Fibroblast of skin of right biceps (primary cell): ENCODE measurements around the gene CCDC183.
"Not testable (repeated sequence)": the region's sequence is repeated elsewhere in the genome, so short reads cannot be mapped to it uniquely, and the experiment has no call there.

ENCODE experiments used
- DNase-seq: peaks from one replicate; pipeline ENCODE4 v3.0.0-alpha.2; 2013

CCDC183 gene

DNA sequence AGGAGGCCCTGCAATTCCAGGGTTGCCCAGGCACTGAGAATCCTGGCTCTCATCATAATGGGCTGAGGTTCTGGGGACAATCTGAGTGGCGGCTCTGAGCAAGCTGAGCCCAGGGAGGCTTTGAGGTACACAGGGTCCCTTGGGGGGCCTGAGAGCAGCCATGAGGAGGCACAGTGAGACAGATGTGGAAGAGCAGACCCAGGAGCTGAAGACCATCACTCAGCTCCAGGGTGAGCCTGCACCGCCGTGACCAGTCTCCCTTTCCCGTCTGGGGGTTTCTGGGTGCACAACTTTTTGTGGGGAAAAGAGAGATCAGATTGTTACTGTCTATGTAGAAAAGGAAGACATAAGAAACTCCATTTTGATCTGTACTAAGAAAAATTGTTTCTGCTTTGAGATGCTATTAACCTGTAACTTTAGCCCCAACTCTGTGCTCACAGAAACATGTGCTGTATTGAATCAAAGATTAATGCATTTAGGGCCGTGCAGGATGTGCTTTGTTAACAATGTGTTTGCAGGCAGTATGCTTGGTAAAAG lies at the start of gene CCDC183:
CCDC183 (plus strand) TSS at position 101 of the 537 bp plus-strand sequence; CDS start at position 161, 60 bp downstream.
- no peak for DNase-seq

DNA sequence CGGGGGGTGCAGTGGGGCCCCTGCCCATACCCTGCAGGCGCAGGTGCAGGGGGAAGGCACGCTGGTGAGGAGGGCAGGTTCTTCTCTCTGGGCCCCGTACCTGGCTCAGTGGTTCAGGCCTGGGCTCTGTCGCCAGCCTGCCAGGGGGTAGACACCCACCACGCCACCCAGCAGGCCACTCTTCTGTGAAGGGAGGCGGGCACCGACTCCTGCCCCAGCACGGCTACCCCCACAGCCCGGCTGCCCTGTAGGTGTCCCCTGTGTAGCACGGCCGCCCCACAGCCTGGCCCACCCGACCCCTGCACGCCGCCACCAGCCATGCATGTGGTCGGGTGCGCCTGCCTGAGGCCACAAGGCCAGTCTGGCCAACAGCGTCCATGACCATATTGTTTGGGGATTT lies 49.5 kb upstream of the CCDC183 start:
- no peak for DNase-seq

DNA sequence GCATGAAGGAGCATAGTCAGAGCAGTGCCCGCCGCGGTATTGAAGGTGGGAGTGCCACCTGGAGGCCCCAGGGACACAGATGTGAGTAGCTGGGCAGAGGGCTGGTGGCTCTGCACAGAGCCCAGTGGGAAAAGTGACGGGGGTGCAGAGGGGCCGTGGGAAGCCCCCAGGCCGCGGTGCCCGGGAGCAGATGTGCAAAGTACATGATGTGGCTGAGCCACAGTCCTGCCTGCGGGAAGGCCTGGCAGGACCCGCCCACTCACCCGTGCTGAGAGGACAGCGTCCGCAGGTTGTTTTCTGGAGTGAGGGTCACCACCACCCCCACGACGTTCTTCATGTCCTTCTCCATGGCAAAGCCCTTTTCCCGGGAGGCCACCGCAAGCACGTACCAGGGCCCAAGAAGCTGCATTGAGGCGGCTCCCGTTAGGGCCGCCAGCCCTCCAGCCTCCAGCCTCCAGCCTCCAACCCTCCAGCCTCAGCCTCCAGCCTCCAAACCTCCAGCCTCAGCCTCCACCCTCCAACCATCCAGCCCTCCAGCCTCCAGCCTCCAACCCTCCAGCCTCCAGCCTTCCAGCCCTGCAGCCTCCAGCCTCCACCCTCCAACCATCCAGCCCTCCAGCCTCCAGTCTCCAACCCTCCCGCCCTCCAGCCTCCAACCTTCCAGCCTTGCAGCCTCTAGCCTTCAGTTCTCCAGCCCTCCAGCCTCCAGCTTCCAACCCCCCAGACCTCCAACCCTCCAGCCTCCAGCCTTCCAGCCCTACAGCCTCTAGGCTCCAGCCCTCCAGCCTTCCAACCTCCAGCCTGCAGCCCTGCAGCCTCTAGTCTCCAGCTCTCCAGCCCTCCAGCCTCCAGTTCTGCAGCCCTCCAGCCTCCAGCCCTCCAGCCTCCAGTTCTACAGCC lies 48.7 kb upstream of the CCDC183 start:
- DNase-seq, result no peak

DNA sequence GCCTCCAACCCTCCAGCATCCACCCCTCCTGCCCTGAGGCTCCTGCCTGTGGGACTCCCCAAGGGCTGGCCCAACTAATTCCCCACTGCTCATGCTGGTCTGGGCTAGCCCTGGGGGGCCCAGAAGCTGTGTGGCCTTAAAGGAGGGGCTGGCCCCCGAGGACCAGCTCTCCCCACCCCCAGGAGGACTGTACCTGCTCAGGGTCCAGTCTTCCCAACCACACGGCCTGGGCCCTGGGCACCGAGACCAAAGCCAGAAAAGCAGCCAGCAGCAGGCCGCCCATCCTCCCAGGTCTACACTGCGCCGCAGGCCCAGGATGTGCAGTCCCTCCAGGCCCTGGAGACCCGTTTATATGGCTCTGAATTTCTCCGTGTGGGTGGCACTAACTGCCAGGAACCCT lies 47.9 kb upstream of the CCDC183 start, which contains the start of gene LCN6:
LCN6 (minus strand) TSS at position 325 of the 400 bp plus-strand sequence; CDS start at position 283, 42 bp downstream.
- DNase-seq, result no peak

DNA sequence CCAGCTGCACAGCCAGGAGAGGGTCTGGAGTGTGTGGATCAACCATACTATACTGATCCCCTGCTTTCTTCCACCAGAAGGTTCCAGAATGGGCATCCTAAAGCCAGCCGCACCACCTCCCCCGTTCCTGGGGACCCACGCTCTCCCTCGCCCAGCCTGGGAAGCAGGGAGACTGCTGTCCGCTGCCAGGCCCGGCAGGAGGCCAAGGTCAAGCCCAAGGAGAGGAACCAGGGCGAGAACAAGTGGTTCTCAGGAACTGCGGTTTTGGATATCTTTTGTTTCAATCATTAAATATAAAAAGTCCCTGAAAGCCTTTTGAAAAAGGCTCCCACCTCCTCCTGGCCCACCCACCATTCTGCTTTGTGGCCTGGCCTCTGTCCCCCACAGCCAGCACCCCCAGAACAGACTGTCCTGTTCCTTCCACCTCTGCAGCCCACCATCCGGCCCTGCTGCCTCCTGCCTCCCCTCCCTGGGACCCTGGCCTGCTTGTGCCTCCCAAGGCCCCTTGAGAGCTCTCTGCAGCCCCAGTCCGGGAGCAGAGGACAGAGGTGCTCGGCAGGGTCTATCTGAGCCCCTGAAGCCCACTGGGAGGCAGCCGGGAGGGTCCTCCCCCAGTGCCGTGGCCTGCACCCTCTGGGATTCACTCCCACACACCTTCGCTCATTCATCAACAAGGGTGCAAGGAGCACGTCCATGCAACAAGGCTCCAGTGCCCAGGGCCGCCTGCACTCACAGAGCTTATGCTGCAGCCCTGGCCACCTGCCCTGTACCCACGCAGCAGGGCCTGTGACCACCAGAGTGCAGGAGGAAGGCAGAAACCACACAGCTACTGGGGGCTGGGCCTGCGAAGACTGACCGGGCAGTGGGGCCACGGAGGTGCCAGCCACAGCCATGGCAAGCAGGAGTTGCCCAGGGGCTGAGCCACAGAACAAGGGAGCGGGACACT lies 47.2 kb upstream of the CCDC183 start:
- no peak for DNase-seq

DNA sequence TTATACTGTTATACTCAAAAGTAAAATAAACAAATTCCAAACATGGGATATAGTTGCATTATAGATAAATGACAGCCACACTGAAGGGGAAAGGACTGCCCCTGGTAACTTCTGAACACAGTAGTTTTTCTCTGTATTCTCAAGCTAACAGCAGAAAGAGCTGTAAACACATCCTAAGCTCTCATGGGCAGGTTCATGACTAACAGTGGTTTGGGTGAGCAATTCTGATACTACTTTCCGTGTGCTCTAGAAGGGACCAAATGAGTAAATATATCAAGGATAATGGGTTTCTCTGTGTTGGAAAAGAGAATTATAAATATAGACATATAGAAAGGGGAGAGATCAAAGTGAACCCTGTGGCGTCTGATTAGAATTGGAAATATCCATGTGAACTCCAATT lies 45.6 kb upstream of the CCDC183 start:
- DNase-seq, result peak; percentile 8

DNA sequence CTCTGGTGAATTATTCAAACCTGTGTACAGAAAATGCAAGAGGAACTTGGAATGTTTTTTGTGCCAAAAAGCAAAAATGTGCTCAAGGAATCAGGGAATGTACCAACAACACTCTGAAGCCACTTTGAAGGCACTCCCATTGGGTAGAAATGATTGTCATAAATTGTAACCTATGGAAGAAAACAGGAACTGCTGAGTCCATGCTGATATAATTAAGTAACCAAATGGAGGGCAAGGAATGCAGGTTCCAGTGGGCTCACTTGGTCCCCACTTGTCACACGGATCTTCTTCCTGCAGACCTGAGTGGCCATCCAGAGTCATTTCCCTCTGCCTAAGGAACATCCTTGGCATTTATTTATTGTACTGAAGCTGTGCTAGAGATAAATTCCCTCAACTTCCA lies 44.9 kb upstream of the CCDC183 start:
- DNase-seq, result no peak

DNA sequence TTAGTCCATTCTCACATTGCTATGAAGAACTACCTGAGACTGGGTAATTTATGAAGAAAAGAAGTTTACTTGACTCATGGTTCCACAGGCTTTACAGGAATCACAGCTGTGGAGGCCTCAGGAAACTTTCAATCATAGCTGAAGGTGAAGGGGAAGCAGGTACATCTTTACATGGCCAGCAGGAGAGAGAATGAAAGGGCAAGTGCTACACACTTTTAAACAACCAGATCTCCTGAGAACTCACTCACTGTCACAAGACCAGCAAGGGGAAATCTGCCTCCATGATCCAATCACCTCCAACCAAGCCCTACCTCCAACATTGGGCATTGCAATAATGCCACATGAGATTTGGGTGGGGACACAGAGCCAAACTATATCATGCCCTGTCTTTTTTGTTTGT lies 44.3 kb upstream of the CCDC183 start:
- no peak for DNase-seq

DNA sequence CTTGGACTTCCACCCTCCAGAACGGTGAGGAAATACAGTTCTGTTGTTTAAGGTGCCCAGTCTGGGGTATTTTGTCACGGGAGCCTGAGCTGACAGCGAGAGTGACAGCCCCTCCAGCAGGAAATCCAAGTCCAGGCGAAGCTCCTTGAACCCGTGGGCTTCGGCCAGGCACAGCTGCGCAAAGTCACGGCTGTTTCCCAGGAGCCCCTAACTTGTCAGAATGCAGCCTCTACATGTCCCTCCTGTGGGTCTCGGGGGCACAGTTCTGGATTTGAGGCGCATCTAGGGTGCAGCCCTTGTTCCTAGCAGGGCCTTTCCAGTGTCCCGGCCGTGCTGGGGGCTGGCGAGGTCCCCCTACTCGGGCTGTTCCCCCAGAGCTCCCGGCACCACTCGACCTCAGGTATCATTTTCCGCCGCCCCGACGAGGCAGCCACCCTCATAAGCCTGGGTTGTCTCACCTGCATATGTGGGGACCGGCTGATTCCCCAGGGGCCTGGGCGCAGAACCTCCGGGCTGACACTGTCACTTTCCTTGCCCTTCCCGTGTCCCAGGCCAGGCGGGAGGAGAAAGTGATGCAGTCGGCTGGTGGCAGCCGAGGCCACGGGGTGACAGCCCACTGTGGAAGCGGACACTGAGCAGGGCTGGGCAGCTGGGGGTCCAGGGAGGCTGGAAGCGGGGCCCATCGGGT lies 42.6 kb upstream of the CCDC183 start:
- no peak for DNase-seq

DNA sequence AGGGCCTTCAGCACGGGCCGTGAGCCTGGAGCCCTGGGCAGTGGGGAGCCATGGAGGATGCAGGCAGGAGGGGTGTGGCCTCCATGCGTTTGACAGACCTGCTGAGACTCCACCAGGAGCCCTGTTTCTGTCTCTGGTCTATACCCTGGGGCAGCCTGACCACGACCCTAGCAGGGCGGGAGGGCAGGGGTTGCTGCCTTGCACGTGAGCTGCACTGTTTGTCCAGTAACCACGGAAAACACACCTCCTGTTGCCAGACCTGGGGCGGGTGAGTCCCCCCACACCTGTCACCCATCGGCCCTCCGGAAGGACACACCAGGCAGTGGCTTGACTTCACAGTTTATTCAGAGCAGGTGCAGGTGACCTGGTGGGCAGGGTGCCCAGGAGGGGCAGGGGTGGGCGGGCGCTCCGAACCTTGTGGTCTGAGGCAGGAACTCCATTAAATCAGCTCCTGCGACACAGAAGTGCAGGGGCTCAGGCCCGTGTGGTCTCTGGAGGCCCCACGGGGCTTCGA lies 42.0 kb upstream of the CCDC183 start:
- DNase-seq, result no peak

DNA sequence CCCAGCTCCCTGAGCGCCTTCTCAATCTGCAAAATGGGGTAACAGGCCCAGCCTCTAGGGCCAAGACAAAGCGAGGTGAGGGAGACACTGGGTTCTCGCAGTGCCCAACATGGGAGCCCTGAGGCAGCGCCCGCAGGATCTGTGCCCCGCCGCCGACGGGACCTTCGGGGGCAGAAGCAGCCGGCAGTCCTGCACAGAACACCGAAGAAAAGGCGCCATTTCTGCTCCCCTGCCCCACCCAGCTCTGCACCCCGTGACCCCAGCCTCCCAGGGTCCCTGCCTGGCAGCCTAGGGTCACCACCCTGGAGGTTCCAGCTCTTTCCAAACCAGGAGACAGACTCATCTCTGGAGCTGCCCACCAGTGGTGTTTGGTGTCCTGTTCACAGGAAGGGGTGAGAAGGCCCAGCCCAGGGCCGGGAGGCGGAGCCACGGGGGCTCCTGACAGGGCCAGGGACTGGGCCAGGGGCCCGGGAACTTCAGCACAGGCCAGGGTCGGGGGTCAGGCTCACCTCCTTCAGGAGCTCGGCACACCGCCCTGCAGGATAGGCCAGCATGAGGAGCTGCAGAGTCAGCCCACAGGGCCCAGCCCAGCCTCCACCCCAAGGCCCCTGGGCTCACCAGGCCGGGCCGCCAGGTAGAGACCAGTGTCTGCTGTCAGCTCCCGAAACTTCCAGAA lies 41.4 kb upstream of the CCDC183 start:
- DNase-seq, result no peak

DNA sequence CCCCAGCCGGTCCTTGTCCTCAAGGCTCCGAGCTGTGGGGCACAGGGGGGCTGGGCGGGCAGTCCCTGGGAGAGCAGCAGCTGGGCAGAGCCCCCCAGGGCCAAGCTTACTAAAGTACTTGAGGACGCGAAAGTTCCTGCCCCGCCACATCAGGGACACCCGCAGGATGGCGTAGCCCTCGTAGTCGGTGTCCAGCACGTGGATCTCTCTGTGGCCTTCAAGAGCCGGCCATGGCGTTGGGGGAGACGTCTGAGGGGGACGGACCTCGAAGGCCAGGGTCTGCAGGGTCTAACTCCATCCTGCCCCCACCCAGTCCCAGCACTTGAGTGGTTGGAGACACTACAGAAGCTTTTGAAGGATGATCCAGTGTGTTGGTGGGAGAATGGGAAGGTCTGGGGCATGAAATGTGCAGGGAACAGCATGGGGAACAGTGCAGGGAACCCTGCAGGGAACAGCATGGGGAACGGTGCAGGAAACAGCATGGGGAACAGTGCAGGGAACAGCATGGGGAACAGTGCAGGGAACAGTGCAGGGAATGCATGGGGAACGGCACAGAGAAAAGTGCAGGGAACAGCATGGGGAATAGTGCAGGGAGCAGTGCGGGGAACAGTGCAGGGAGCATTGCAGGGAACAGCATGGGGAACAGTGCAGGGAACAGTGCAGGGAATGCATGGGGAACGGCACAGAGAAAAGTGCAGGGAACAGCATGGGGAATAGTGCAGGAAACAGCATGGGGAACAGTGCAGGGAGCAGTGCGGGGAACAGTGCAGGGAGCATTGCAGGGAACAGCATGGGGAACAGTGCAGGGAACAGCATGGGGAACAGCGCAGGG lies 40.6 kb upstream of the CCDC183 start:
- DNase-seq, result not testable (repeated sequence)

DNA sequence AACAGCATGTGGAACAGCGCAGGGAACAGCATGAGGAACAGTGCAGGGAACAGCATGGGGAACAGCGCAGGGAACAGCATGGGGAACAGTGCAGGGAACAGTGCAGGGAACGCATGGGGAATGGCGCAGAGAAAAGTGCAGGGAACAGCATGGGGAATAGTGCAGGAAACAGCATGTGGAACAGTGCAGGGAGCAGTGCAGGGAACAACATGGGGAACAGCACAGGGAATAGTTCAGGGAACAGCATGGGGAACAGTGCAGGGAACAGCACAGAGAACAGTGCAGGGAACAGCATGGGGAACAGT lies 40.1 kb upstream of the CCDC183 start:
- DNase-seq, result no peak

DNA sequence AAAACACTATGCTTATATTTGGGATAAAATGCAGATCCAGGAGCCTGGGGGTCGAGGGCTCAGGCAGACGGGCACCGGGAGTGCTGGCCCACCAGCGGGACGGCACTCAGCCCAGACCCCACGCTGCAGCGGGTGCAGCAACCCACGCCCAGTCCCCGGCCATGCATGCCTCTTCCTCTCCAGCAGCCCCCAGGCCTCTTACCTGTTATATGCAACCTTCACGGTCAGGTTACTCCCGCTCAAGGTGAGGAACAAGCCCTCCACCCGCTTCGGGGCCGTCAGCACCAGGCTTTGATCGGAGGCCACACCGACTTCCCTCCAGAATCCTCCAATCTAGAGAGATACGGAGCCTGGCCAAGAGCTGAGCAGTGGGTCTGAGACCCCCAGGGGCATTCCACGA lies 39.3 kb upstream of the CCDC183 start:
- no peak for DNase-seq

DNA sequence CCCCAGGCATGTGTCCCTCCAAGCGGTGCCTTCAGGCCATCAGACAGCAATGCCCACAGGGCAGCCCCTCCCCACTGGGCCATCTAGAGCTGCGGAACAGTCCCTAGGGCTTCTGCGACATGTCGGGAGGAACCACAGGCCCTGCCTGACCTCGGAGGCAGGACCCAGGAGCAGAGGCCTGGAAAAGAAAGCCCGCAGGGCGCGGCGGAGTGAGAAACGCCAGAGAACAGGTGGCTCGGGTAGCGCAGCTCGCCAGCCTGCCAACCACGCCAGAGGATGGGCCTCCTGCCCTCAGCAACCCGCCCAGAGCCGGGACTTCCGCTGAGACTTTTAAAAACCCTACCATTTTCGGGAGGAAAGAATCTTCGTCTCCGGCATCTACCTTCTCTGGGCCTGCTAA lies 38.8 kb upstream of the CCDC183 start:
- no peak for DNase-seq

DNA sequence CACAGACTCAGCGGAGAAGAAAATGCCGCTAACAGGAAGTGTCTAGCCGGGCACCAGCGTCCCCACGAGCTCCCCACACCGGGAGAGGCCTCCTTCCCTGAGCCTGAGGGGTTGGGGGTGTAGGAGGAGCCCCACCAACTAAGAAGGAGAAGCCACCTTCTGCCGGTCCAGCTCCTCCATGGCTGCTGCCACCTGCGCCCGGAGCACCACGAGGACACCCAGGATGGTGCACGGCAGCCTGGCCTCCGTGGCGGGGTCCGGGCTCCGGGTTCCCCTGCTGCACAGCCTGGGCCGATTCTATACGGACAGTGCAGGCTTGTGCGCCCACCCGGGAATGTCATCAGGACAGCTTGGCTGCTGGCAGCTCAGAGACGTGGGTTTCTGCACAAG lies 38.4 kb upstream of the CCDC183 start:
- DNase-seq, result no peak

DNA sequence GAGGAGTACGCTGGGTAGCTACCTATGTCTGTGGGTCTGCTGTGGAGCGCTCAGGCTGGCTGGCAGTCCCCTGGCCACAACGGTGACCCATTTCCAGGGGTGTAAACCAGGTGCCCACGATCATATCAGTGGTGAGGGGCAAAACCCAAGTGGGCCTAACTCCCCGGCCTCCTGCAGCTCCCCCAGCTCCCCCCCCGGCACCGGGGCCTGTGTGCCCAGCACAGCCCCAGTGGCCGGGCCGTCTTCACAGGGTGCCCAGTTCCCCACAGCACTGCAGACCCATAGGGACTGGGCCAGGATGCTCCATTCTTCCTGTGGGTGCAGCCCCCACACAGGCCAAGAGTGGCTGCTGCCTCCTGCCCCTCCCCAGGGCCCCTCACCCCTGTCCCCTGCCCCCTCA lies 37.1 kb upstream of the CCDC183 start:
- DNase-seq, result no peak

DNA sequence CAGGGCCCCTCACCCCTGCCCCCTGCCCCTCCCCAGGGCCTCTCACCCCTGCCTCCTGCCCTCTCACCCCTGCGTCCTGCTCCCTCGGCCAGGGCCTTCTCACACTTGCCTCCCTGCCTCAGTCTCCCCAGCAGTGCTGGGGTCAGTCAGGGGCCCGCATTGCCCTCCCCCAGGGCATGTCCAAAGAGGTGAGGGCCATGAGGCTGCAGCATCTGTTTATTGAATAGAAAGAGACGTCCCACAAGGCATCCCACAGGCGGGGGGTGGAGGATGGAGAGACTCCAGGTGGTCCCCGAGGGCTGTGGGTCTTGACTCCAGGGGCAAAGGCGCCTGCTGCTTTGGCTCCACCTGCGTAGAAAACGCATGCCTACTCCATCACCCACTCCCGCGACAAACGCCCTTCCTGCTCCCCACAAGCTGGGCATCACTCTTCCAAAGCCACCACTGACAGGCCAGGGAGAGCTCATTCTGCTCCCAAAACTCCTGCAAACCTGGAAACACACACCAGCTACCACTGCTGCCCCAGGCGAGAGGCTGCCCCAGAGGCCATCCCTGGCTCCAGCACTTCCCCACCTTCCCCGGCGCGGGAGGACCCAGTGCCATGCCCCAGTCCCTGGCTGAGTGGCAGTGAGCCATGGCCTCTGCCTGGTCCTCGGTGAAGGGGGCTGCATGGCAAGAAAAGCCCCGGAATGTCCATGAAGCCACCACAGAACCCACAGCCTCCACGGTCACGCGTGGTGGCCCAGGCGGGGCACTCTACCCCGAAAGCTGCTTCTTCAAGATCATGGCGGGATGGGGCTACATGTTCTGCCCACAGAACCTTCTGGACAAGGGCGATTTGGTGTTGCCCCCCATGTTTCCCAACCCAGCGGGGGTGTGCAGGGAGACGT lies 36.5 kb upstream of the CCDC183 start:
- no peak for DNase-seq

DNA sequence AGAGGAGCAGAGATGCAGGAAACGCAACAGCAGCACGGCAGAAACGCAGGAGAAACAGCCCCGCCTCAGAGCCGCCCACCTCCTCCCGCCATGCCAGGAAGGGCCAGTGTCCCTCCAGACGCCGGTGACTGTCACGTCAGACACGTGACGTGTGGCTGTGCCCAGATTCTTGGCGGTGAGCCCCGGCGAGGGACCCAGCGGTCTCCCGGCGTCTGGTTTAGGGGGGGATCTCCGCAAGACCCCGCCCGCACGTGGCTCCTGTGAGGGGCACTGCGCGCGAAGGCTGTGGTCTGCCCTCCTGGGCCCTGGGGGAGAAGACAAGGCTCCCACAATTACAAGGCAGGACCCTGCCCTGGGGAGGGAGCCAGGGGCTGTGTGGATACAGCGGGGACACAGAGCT lies 35.7 kb upstream of the CCDC183 start:
- DNase-seq, result no peak
